Ovary (tissue), 9 donors: ENCODE data around the gene KRT80. TPM values are rescaled to one million over a fixed set of nuclear protein-coding genes. Genes with fewer than 3 reads are reported as not detected.

ENCODE experiments used
- DNase-seq, 5 donors: peaks; one replicate each; pipeline ENCODE4 v3.0.0-alpha.2; 2019 to 2020
- H3K27ac ChIP-seq, 2 donors: fragments of 200-600 bp; one replicate each; pipeline versions ENCODE4 v1.5.1 to v1.8.0; 2019 to 2022
- H3K27me3 ChIP-seq: fragments of 200-600 bp; one replicate; pipeline ENCODE4 v1.8.0; 2022
- H3K36me3 ChIP-seq: fragments of 200-600 bp; sonication (generic); one replicate; pipeline ENCODE4 v1.5.1; 2019
- H3K4me1 ChIP-seq: one replicate; pipeline ENCODE4 v1.8.1; 2013; ENCODE audit warnings: mild to moderate bottlenecking, moderate library complexity; ENCODE audit not compliant: insufficient read depth
- H3K4me3 ChIP-seq: fragments of 200-600 bp; sonication (generic); one replicate; pipeline ENCODE4 v1.5.1; 2017
- H3K9me3 ChIP-seq, 2 donors: fragments of 200-600 bp in 1 of 2; sonication (generic) in 1 of 2; one replicate each; pipeline versions ENCODE4 v1.5.1 to v1.8.1; 2013 to 2019; ENCODE audit warnings: mild to moderate bottlenecking in 1 of 2, moderate library complexity in 1 of 2
- CTCF ChIP-seq, 3 donors: fragments of 450-650 bp in 2 of 3; fragments of 200-600 bp in 1 of 3; IDR thresholded peaks; one replicate each; pipeline versions ENCODE4 v1.5.1 to v1.8.0; 2016 to 2022; ENCODE audit warnings: antibody characterized with exemption in 3 of 3, mild to moderate bottlenecking in 1 of 3
- EP300 ChIP-seq: sonication (generic); formaldehyde crosslinking; IDR thresholded peaks from one replicate; pipeline ENCODE4 v1.6.1; 2017; ENCODE audit warnings: antibody characterized with exemption
- POLR2A ChIP-seq: fragments of 450-650 bp; IDR thresholded peaks from one replicate; pipeline ENCODE4 v1.6.1; 2017; ENCODE audit warnings: antibody characterized with exemption, mild to moderate bottlenecking, moderate library complexity
- WGBS, 3 donors: extraction: QIAGEN DNeasy Blood & Tissue Kit in 1 of 3; methylation state at CpG; one replicate each; pipeline versions ENCODE4 v1.1.5 to v1.1.7; 2013 to 2017; 5-methylcytosine and 5-hydroxymethylcytosine counted together
- intact Hi-C, 4 donors: fragments of 100-400 bp; cut with DNase I; formaldehyde crosslinking; loops; one replicate each; pipeline versions ENCODE4 v1.11.0 to v1.15.1; 2022 to 2023
- polyA plus RNA-seq, 2 donors: library from polyadenylated mRNA; stranded (reverse); fragments of 200-250 nt in 1 of 2; fragments of 350-450 nt in 1 of 2; fragmentation: Illumina TruSeq in 1 of 2; extraction: RNeasy Lipid Tissue Mini Kit (QIAGEN cat#74804) in 1 of 2; gene quantifications; one replicate each; pipeline ENCODE4 v1.2.3, GENCODE V29; 2013 to 2014
- total RNA-seq, 7 donors: library from RNA; depleted of rRNA in 2 of 7; stranded (reverse); fragments of >200 nt in 2 of 7; fragmentation: NEBNext Ultra II Directional in 3 of 7; extraction: Animal tissue kit (Norgen Biotek cat#: 25700) in 3 of 7; gene quantifications; one replicate each; pipeline versions ENCODE4 v1.1.0 to v1.2.4, GENCODE V29; 2016 to 2023
- donor health status: DM: no; HTN: no; CAD: no; lungs with moderate emphysema.
- donor health status: DM: no; HTN: no; CAD: no.
- donor health status: Bipolar disorder and iron deficiency.
- donor health status: DM: yes; HTN: yes; CAD: no.
- donor health status: DM: no; HTN: no; CAD: no.
- donor health status: DM: yes; HTN: yes; CAD: no.

Gene KRT80
- total and polyA plus RNA-seq, 9 donors = 0.05 to 13.2 (median 0.99) TPM; not detected in 1

- Histone ChIP-seq H3K27me3 (no peaks in the 10 kb centered on the region), H3K27ac (no peak overlapping the region), H3K4me3 (no peak overlapping the region), H3K36me3 (no peaks in the 10 kb centered on the region), H3K9me3 (no peaks in the 10 kb centered on the region), H3K4me1 (no peaks in the 10 kb centered on the region)
- DNase-seq = no peak
- 86 to 92% (median 92%) methylated on average over 4 of the region's 4 CpGs for WGBS, 3 donors
- intact Hi-C loops = no loop called here
- TF ChIP-seq POLR2A = no peak
- TF ChIP-seq EP300 = no peak
- no peak for TF ChIP-seq CTCF (IDR thresholded peaks at IDR 0.05)
Measured at GRCh38 chr12:52141306-52141705, 50.5 kb downstream of the KRT80 start.

- intact Hi-C loops = no loop called here
- TF ChIP-seq EP300 (no peak), CTCF (IDR thresholded peaks at IDR 0.05) (no peak), POLR2A (no peak)
- no peaks in the 10 kb centered on the region for H3K9me3 ChIP-seq
- no peak overlapping the region for H3K27ac ChIP-seq
- no peaks in the 10 kb centered on the region for H3K27me3 ChIP-seq
- H3K36me3 ChIP-seq = no peaks in the 10 kb centered on the region
- no peak for DNase-seq
- H3K4me3 ChIP-seq = no peak overlapping the region
- no peaks in the 10 kb centered on the region for H3K4me1 ChIP-seq
- 26 to 31% (median 30%) methylated on average over 5 of the region's 5 CpGs for WGBS, 3 donors
Measured at GRCh38 chr12:52139579-52140062, 52.2 kb downstream of the KRT80 start.

- Histone ChIP-seq H3K4me3 (no peak overlapping the region), H3K4me1 (no peaks in the 10 kb centered on the region), H3K27me3 (no peaks in the 10 kb centered on the region), H3K27ac (no peak overlapping the region), H3K36me3 (no peaks in the 10 kb centered on the region), H3K9me3 (no peaks in the 10 kb centered on the region)
- intact Hi-C loops = no loop called here
- no peak for DNase-seq
- TF ChIP-seq POLR2A = no peak
- WGBS, 3 donors = 85 to 91% (median 88%) methylated on average over 13 of the region's 13 CpGs
Measured at GRCh38 chr12:52139147-52139546, 52.7 kb downstream of the KRT80 start.

- TF ChIP-seq POLR2A (no peak), EP300 (no peak), CTCF (IDR thresholded peaks at IDR 0.05) (no peak)
- Histone ChIP-seq H3K36me3 (no peaks in the 10 kb centered on the region), H3K27me3 (no peaks in the 10 kb centered on the region), H3K4me3 (no peak overlapping the region), H3K9me3 (no peaks in the 10 kb centered on the region), H3K4me1 (no peaks in the 10 kb centered on the region), H3K27ac (no peak overlapping the region)
- intact Hi-C loops = no loop called here
- DNase-seq = peak in 1 of 5 donors; percentile 13
- 55 to 72% (median 66%) methylated on average over 5 of the region's 5 CpGs for WGBS, 3 donors
Measured at GRCh38 chr12:52137746-52138145, 54.1 kb downstream of the KRT80 start.

- Histone ChIP-seq H3K27me3 (no peaks in the 10 kb centered on the region), H3K4me1 (no peaks in the 10 kb centered on the region), H3K36me3 (no peaks in the 10 kb centered on the region), H3K27ac (no peak overlapping the region), H3K4me3 (no peak overlapping the region), H3K9me3 (no peaks in the 10 kb centered on the region)
- peak in 1 of 5 donors; percentile 6 for DNase-seq
- intact Hi-C loops = no loop called here
- 80 to 86% (median 83%) methylated on average over 3 of the region's 3 CpGs for WGBS, 3 donors
- no peak for TF ChIP-seq CTCF (IDR thresholded peaks at IDR 0.05)
- TF ChIP-seq EP300 = no peak
- TF ChIP-seq POLR2A = no peak
Measured at GRCh38 chr12:52132754-52133161, 59.1 kb downstream of the KRT80 start.
